Stimulated activated CD4-positive, alpha-beta T cell treated with anti-CD3 and anti-CD28 coated beads, Interleukin-4, amount 100 ng/mL, for 48 hours (primary cell): ENCODE results near the gene CALN1.

Experiments
- DNase-seq, 2 donors: peaks; one replicate each; pipeline ENCODE4 v3.0.0-alpha.2; 2020; ENCODE audit warnings: low read depth in 2 of 2

Gene CALN1

GRCh38 chr7:72187179-72187578, 225.0 kb downstream of the CALN1 start:
- no peak for DNase-seq

GRCh38 chr7:72183835-72184234, 228.3 kb downstream of the CALN1 start:
- no peak for DNase-seq

GRCh38 chr7:72182036-72182435, 230.1 kb downstream of the CALN1 start:
- DNase-seq = no peak

- no peak for DNase-seq
Observed at GRCh38 chr7:72176875-72177274, 235.3 kb downstream of the CALN1 start.

- no peak for DNase-seq
Observed at GRCh38 chr7:72170475-72170874, 241.7 kb downstream of the CALN1 start.

GRCh38 chr7:72163271-72163670, 248.9 kb downstream of the CALN1 start:
- no peak for DNase-seq

- DNase-seq = no peak
Observed at GRCh38 chr7:72161534-72161933, 250.6 kb downstream of the CALN1 start.

- DNase-seq = no peak
Observed at GRCh38 chr7:72159911-72160310, 252.2 kb downstream of the CALN1 start.

GRCh38 chr7:72156671-72157070, 255.5 kb downstream of the CALN1 start:
- no peak for DNase-seq

GRCh38 chr7:72153132-72153512, 259.0 kb downstream of the CALN1 start:
- DNase-seq = no peak

- no peak for DNase-seq
Observed at GRCh38 chr7:72152161-72153131, 259.7 kb downstream of the CALN1 start.

GRCh38 chr7:72140566-72140965, 271.6 kb downstream of the CALN1 start:
- DNase-seq = no peak

GRCh38 chr7:72127136-72127535, 285.0 kb downstream of the CALN1 start:
- DNase-seq = no peak

GRCh38 chr7:72123913-72124312, 288.2 kb downstream of the CALN1 start:
- DNase-seq = no peak

GRCh38 chr7:72118366-72118765, 293.8 kb downstream of the CALN1 start:
- DNase-seq = no peak

GRCh38 chr7:72114129-72114528, 298.0 kb downstream of the CALN1 start:
- DNase-seq = no peak

GRCh38 chr7:72112992-72113391, 299.1 kb downstream of the CALN1 start:
- DNase-seq = no peak

GRCh38 chr7:72112530-72112929, 299.6 kb downstream of the CALN1 start:
- no peak for DNase-seq

GRCh38 chr7:72111086-72111485, 301.1 kb downstream of the CALN1 start:
- no peak for DNase-seq

GRCh38 chr7:72109566-72109965, 302.6 kb downstream of the CALN1 start:
- DNase-seq = no peak

- no peak for DNase-seq
Observed at GRCh38 chr7:72106405-72106804, 305.7 kb downstream of the CALN1 start.

- DNase-seq = no peak
Observed at GRCh38 chr7:72101444-72101843, 310.7 kb downstream of the CALN1 start.

- no peak for DNase-seq
Observed at GRCh38 chr7:72099784-72100183, 312.4 kb downstream of the CALN1 start.
